ENCODE data around the gene LHFPL3. TPM values are rescaled to one million over a fixed set of nuclear protein-coding genes. Genes with fewer than 3 reads are reported as not detected.

LHFPL3 gene
- total and polyA plus RNA-seq, 7 donors: 0.17 to 0.55 (median 0.36) TPM; not detected in 4

- H3K27me3 ChIP-seq: no peaks in the 10 kb centered on the region
- H3K4me3 ChIP-seq: no peak overlapping the region
- intact Hi-C loops (cut with DNase I): no loop called here
- no peaks in the 10 kb centered on the region for H3K9me3 ChIP-seq
- no peaks in the 10 kb centered on the region for H3K4me1 ChIP-seq
- TF ChIP-seq CTCF (IDR thresholded peaks at IDR 0.05) (no peak), POLR2AphosphoS5 (IDR thresholded peaks at IDR 0.05) (no peak), POLR2A (IDR thresholded peaks at IDR 0.05) (no peak), EP300 (IDR thresholded peaks at IDR 0.05) (no peak)
- H3K36me3 ChIP-seq: no peaks in the 10 kb centered on the region
- DNase-seq: no peak
- WGBS, 2 donors: 74 to 79% methylated on average over 2 of the region's 2 CpGs
- H3K27ac ChIP-seq: no peak overlapping the region
These were observed 451.5 kb downstream of the LHFPL3 start for GRCh38 chr7:104779888-104780287.

GRCh38 chr7:104784686-104785085 is 456.3 kb downstream of the LHFPL3 start:
- no peak for TF ChIP-seq POLR2A (IDR thresholded peaks at IDR 0.05)
- TF ChIP-seq POLR2AphosphoS5 (IDR thresholded peaks at IDR 0.05): no peak
- TF ChIP-seq CTCF (IDR thresholded peaks at IDR 0.05): no peak
- Histone ChIP-seq H3K27me3 (no peaks in the 10 kb centered on the region), H3K36me3 (no peaks in the 10 kb centered on the region)

GRCh38 chr7:104789780-104790179 is 461.4 kb downstream of the LHFPL3 start:
- no peak for TF ChIP-seq CTCF (IDR thresholded peaks at IDR 0.05)
- TF ChIP-seq POLR2A (IDR thresholded peaks at IDR 0.05): no peak
- no peak for TF ChIP-seq POLR2AphosphoS5 (IDR thresholded peaks at IDR 0.05)
- TF ChIP-seq EP300 (IDR thresholded peaks at IDR 0.05): no peak
- DNase-seq: no peak
- Histone ChIP-seq H3K4me3 (no peak overlapping the region), H3K27ac (no peak overlapping the region), H3K4me1 (no peaks in the 10 kb centered on the region), H3K36me3 (no peaks in the 10 kb centered on the region), H3K27me3 (no peaks in the 10 kb centered on the region), H3K9me3 (no peaks in the 10 kb centered on the region)
- intact Hi-C loops (cut with DNase I): no loop called here
- 76% methylated on average over 3 of the region's 3 CpGs for WGBS, 2 donors

More at GRCh38 chr7:104784686-104785085, 456.3 kb downstream of the LHFPL3 start:
- DNase-seq: no peak
- Histone ChIP-seq H3K4me3 (no peak overlapping the region), H3K27ac (no peak overlapping the region), H3K4me1 (no peaks in the 10 kb centered on the region), H3K9me3 (no peaks in the 10 kb centered on the region)
- intact Hi-C loops (cut with DNase I): no loop called here

GRCh38 chr7:104790440-104790839 is 462.0 kb downstream of the LHFPL3 start:
- Histone ChIP-seq H3K27ac (no peak overlapping the region), H3K4me1 (no peaks in the 10 kb centered on the region), H3K36me3 (no peaks in the 10 kb centered on the region), H3K9me3 (no peaks in the 10 kb centered on the region), H3K27me3 (no peaks in the 10 kb centered on the region), H3K4me3 (no peak overlapping the region)
- WGBS, 2 donors: 62 to 68% methylated on average over 2 of the region's 2 CpGs
- TF ChIP-seq POLR2AphosphoS5 (IDR thresholded peaks at IDR 0.05) (no peak), CTCF (IDR thresholded peaks at IDR 0.05) (no peak), EP300 (IDR thresholded peaks at IDR 0.05) (no peak), POLR2A (IDR thresholded peaks at IDR 0.05) (no peak)
- DNase-seq: no peak
- intact Hi-C loops (cut with DNase I): no loop called here

- intact Hi-C loops (cut with DNase I): no loop called here
- H3K27ac ChIP-seq: no peak overlapping the region
These were observed 462.7 kb downstream of the LHFPL3 start for GRCh38 chr7:104791080-104791479.

More at GRCh38 chr7:104791080-104791479, 462.7 kb downstream of the LHFPL3 start:
- no peak for DNase-seq
- no peaks in the 10 kb centered on the region for H3K9me3 ChIP-seq
- TF ChIP-seq POLR2AphosphoS5 (IDR thresholded peaks at IDR 0.05) (no peak), POLR2A (IDR thresholded peaks at IDR 0.05) (no peak)
- H3K36me3 ChIP-seq: no peaks in the 10 kb centered on the region
- H3K4me3 ChIP-seq: no peak overlapping the region
- H3K4me1 ChIP-seq: no peaks in the 10 kb centered on the region
- no peaks in the 10 kb centered on the region for H3K27me3 ChIP-seq
